Forelimb muscle (tissue), 1 donor: Measurements from ENCODE around the gene ZBTB6. TPM values are rescaled to one million over a fixed set of nuclear protein-coding genes. Genes with fewer than 3 reads are reported as not detected.
A peak's percentile ranks its signal among the peaks of the same experiment; 100 is the strongest.

Source experiments
- DNase-seq: peaks from one replicate; pipeline ENCODE4 v3.0.0-alpha.2; 2013; ENCODE audit warnings: low read depth
- polyA plus RNA-seq: library from polyadenylated mRNA; unstranded; fragments of 120-200 nt; gene quantifications from one replicate; pipeline ENCODE4 v1.2.1, GENCODE V29; 2013; ENCODE audit not compliant: insufficient read length

ZBTB6 gene
- 9.6 TPM for polyA plus RNA-seq

GRCh38 chr9:122912964-122913673 lies at the start of gene ZBTB6:
Gene ZBTB6 (minus strand): TSS chr9:122913323. CDS start chr9:122912072, 1,251 bp downstream.
- DNase-seq: peak; percentile 58

GRCh38 chr9:122961139-122961538 lies 48.0 kb upstream of the ZBTB6 start:
- DNase-seq: no peak

- DNase-seq: no peak
Observed at GRCh38 chr9:122955961-122956360, 42.8 kb upstream of the ZBTB6 start.

GRCh38 chr9:122954253-122954691 lies 41.1 kb upstream of the ZBTB6 start:
- no peak for DNase-seq

- DNase-seq: no peak
Observed at GRCh38 chr9:122951056-122951455, 37.9 kb upstream of the ZBTB6 start.

- no peak for DNase-seq
Observed at GRCh38 chr9:122950263-122950662, 37.1 kb upstream of the ZBTB6 start.

- DNase-seq: no peak
Observed at GRCh38 chr9:122949696-122950095, 36.6 kb upstream of the ZBTB6 start.

- no peak for DNase-seq
Observed at GRCh38 chr9:122948313-122948712, 35.2 kb upstream of the ZBTB6 start.

- DNase-seq: no peak
Observed at GRCh38 chr9:122946461-122947005, 33.4 kb upstream of the ZBTB6 start.

GRCh38 chr9:122944960-122945888 lies 32.1 kb upstream of the ZBTB6 start:
- no peak for DNase-seq

GRCh38 chr9:122941582-122942234 lies 28.6 kb upstream of the ZBTB6 start:
- no peak for DNase-seq

- peak; percentile 96 for DNase-seq
Observed at GRCh38 chr9:122940749-122941581, 27.8 kb upstream of the ZBTB6 start, which contains the start of gene RABGAP1. Gene RABGAP1 (plus strand): TSS chr9:122941020. CDS start chr9:122957060, 16,040 bp downstream.

- DNase-seq: no peak
Observed at GRCh38 chr9:122940454-122940748, 27.3 kb upstream of the ZBTB6 start.

GRCh38 chr9:122939601-122940000 lies 26.5 kb upstream of the ZBTB6 start:
- DNase-seq: no peak

- DNase-seq: no peak
Observed at GRCh38 chr9:122936883-122937282, 23.8 kb upstream of the ZBTB6 start.

GRCh38 chr9:122936464-122936863 lies 23.3 kb upstream of the ZBTB6 start:
- DNase-seq: no peak

- peak; percentile 72 for DNase-seq
Observed at GRCh38 chr9:122931226-122932121, 18.4 kb upstream of the ZBTB6 start, which contains the start of gene ZBTB26. Gene ZBTB26 (minus strand): TSS chr9:122931512. CDS start chr9:122919934, 11,578 bp downstream.

- no peak for DNase-seq
Observed at GRCh38 chr9:122930541-122931225, 17.6 kb upstream of the ZBTB6 start.

- DNase-seq: no peak
Observed at GRCh38 chr9:122929796-122930354, 16.8 kb upstream of the ZBTB6 start.
